HG03571 (cell line): ENCODE results near the gene VPS52.

Source experiments
- ATAC-seq: cut with Tn5 transposase; IDR thresholded peaks from one replicate; pipeline ENCODE4 v1.9.1; 2021; ENCODE audit not compliant: unreplicated experiment

The VPS52 gene

DNA sequence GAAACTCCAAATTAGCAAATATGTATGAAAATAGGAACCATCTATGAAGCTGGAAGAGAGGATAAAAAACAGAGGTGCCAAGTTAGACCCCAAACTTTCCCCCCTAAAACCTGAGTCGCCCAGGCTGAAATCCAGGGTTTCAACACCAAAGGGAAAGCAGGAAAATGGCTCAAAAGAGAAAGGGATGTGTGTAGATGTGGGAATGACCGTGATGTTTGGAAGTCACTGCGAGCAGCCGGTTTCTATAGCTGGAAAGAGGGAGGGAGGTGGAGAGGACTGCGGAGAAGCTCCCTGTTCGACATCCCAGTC lies 58.9 kb downstream of the VPS52 start:
- no peak for ATAC-seq

DNA sequence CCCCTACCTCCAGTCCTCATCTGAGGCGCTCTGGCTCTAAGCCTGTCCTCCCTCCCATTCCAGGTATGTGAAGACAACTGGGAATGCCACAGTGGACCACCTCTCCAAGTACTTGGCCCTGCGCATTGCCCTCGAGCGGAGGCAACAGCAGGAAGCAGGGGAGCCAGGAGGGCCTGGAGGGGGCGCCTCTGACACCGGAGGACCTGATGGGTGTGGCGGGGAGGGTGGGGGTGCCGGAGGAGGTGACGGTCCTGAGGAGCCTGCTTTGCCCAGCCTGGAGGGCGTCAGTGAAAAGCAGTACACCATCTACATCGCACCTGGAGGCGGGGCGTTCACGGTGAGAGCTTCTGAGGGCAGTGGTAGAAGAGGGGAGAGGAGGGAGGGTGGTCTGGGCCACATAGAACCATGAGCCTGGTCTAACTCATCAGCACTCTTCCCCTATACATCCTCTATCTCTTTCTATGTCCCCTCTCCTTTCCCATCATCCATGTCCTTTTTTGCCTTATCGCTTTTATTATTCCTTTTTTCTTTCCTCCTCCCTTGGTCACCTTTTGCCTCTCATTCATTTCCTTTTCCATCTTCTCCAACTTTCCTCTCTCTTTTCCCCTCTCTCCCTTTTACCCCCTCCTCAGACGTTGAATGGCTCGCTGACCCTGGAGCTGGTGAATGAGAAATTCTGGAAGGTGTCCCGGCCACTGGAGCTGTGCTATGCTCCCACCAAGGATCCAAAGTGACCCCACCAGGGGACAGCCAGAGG lies 59.8 kb downstream of the VPS52 start:
- no peak for ATAC-seq

DNA sequence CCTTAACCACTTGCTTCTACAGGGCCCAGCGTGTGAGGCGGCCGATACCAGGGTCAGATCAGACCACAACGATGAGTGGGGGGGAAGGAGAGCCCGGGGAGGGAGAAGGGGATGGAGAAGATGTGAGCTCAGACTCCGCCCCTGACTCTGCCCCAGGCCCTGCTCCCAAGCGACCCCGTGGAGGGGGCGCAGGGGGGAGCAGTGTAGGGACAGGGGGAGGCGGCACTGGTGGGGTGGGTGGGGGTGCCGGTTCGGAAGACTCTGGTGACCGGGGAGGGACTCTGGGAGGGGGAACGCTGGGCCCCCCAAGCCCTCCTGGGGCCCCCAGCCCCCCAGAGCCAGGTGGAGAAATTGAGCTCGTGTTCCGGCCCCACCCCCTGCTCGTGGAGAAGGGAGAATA lies 60.5 kb downstream of the VPS52 start:
- ATAC-seq: no peak

DNA sequence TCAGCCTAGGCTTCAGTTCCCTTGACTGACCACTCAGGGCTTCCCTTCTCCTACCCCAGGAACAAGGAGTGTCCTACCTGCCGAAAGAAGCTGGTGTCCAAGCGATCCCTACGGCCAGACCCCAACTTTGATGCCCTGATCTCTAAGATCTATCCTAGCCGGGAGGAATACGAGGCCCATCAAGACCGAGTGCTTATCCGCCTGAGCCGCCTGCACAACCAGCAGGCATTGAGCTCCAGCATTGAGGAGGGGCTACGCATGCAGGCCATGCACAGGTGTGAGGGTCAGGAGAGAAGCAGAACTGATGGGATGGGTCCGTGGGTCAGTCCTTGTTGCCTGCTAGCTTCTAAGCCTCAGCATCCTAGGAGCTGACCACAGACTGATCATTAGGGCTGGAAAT lies 61.8 kb downstream of the VPS52 start:
- no peak for ATAC-seq

DNA sequence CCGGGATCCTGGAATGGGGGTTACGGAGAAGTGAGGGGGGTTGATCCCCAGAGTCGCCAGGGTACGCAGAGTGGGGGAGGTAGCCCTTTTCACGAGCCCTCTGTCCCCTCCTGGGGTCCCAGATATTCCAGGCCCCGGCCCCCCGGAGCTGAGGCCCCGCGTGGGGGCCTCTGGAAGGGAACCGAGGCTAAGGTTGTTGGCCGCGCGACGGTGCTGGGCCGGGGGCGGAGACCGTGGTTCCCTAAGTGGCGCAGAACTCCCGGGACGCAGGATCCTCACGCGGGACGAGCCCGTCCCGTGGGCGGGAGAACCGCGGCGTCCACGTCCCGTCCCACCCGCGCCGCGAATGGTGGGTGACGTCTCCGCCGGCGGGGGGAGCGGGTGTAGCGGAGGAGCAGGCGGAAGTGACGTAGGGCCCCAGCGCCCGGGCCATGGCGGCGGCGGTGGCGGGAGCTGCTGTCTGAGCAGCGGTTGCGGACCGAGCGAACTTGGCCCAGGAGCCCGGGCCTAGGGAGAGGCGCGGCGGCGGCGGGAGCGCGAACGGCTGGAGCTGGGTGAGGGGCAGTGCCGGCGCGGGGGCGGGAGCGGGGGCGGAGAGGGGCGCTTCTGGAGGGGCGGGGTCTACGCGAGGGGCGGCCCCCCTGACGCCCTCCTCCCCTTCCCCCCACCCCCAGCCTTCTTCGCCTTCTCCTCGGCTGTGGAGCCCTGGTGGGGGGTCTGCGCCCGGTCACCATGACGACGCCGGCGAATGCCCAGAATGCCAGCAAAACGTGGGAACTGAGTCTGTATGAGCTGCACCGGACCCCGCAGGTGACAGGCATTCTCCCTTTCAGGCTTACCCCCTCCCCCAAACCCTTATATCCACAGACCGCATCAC lies 63.3 kb downstream of the VPS52 start, which contains the start of gene RING1:
RING1 (plus strand) TSS at position 410 of the 877 bp plus-strand sequence; CDS start at position 733, 323 bp downstream.
- ATAC-seq: no peak

DNA sequence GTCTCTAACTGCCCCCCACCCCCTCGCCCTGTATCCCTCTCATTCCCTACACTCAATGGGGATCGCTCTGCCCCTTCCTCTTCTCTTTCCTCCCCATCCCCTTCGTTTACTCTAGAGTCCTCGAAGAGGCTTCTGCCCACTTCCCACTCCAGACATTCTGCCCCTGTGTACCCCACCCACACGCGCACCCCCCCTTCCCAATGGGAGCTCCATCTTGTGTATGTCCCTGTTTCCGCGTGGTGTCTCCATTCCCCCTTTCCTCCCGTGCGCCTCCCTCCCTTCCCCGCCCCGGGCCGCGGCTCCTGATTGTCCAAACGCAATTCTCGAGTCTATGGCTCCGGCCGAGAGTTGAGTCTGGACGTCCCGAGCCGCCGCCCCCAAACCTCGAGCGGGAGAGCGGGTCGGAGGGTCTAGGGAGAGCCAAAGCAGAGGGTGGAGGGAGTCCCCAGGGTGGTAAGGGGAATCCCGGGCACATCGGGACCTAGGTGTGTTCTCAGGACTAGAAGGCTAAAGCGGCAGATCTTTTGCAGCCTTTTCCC lies 64.1 kb downstream of the VPS52 start:
- ATAC-seq: no peak

DNA sequence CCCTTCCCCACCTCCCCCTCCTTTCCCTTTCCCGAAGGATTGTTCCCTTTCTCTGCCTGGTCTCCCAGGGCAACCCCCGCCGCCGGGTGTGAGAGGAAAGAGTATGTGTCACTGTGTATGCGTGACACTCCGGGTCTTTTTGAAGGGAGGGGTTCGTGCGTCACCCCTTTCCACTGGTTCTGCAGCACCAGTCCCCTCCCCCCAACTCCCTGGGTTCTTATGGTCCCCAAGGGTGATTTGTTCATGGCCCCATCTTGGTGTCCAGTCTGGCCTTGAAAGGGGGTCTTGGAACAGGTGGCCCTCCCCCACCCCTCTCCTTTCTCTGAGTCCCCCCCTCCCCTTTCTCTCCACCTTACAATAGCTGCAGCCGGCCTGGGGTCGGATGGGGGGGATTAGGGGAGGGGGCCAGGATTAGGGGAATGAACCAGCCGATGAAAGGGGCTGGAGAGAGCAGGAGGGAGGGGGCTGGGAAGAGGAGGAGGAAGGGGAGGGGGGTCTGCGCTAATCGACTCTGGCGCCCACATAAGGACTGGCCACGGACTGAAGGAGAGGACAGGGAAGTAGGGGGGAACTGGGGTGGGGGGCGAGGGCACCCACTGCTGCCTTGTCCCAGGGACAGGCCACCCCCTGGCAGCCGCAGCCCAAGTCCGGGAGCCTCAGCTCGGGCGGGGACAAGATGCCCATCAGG lies 64.7 kb downstream of the VPS52 start:
- ATAC-seq: no peak

DNA sequence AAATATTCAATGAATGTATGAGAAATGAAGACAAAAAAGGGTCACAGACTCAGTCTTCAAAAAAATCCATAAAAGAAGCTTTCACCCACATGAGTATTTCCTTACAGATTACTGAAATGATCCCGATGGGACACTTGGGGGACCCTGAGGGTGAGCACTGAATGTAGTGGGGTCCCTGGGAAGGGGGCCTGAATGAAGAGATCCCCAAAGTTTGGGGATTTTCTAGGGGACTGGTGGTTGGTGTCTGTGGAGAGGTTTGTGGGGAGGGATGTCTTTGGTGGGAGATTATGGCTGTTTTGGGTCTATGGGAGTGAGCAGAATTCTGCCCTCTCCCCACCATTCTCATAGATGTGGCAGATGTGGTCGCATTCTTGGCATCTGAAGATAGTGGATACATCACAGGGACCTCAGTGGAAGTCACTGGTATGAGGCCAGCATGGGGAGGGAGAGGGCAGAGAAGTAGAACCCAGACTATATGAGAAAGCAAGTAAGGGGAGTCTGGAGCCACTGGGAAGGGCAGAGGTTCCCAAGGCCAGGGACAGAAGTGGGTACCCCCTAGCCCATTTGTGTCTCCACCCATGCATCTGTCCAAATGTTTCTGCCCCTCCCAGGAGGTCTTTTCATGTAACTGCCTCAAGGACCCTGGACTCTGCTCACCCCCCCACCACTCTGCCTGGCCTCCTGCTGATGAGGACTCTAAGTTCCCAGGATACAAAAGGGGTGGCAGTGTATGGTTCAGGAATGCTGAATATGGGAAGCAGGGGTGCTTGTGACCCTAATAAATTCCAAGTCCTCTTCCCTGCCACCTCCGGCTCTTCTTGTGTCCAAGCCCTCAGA lies 65.4 kb downstream of the VPS52 start:
- no peak for ATAC-seq

DNA sequence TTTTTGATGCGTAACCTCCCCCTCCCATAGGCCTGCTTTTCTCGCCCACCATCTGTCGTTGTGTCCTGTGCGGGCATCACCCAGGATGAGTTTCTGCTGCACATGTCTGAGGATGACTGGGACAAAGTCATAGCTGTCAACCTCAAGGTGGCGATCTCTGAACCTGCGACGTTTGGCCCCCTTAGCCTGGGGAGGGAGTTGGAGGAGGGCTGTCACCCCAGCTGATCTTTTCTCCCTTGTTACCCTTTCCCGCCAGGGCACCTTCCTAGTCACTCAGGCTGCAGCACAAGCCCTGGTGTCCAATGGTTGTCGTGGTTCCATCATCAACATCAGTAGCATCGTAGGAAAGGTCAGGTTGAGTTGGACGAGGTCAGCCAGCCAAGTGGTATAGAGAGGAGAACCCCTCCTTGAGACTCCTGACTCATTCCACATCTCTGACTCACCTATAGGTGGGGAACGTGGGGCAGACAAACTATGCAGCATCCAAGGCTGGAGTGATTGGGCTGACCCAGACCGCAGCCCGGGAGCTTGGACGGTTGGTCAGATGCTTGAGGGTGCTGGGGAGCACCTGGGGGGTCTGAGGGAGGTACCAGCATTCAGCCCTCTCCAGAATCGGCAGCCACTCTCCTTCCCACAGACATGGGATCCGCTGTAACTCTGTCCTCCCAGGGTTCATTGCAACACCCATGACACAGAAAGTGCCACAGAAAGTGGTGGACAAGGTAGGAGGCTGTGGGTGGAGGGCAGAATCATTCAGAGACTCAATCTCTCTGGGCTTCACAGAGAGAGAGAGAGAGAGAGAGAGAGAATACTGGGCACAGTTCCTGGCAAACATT lies 66.3 kb downstream of the VPS52 start:
- ATAC-seq: no peak

DNA sequence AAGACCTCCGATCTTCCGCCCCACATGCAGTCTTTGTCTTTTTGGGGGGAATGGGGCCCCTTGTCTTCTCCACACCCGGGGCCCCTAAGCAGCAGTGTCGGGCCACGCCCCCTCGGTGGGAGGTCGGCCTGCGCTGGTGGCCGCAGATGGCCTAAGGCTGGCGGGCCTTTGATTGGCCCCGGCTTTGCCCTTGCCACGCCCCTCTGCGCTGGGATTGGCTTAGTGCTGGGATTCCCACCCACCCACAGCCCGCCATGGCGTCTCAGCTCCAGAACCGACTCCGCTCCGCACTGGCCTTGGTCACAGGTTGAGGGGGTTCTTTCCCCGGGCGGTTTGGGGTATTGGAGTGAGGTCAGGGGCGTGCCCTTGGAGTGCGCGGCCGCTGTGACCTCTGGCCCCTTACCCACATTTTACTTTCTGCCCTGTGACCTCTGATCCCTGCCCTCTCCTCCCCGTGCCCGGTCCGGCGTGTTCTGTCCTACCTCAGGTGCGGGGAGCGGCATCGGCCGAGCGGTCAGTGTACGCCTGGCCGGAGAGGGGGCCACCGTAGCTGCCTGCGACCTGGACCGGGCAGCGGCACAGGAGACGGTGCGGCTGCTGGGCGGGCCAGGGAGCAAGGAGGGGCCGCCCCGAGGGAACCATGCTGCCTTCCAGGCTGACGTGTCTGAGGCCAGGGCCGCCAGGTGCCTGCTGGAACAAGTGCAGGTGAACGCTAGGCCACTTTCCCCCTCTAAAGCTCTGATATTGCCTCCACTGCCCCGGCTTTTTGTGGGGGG lies 67.1 kb downstream of the VPS52 start, which contains the start of gene HSD17B8:
HSD17B8 (plus strand) TSS at position 241 of the 776 bp plus-strand sequence; CDS start at position 255, 14 bp downstream.
- peak; percentile 39 for ATAC-seq

DNA sequence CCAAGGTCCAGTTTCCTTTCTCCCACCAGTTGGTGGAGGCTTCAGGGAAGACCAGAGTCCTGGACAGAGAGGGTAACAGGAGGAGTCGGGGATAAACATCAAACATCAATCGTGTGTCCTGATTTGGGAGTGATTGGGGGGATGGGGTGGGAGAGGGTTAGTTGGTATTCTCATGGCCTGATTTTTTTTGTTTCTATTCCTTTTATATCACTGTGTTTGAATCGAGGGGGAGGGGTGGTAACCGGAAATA lies 67.6 kb downstream of the VPS52 start:
- no peak for ATAC-seq

DNA sequence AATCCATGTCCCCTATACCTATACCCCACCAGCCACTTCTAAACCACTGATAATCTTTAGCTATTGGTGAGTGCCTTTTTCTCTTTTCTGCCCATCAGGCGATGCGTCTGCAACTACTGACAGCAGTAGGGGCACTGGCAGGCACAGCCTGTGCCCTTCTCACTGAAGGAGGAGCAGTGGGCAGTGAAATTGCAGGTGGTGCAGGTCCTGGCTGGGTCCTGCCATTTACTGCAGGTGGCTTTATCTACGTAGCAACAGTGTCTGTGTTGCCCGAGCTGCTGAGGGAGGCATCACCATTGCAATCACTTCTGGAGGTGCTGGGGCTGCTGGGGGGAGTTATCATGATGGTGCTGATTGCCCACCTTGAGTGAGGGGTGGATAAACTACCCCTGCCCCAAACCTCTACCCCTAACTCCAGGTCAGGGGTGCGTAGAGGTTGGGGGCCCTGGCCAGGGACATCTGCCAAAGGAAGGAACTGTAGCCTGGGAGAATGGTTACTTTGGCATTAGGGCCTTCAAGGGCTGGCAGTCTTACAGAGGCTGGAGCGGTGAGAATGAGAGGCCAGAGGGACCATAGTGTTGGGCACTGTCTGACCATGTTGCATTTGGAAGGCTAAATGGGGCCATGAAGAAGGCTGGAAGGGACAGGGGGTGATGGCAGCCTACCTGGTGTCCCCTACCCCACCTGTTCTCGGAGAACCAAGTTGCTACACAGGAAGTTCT lies 68.1 kb downstream of the VPS52 start:
- no peak for ATAC-seq

DNA sequence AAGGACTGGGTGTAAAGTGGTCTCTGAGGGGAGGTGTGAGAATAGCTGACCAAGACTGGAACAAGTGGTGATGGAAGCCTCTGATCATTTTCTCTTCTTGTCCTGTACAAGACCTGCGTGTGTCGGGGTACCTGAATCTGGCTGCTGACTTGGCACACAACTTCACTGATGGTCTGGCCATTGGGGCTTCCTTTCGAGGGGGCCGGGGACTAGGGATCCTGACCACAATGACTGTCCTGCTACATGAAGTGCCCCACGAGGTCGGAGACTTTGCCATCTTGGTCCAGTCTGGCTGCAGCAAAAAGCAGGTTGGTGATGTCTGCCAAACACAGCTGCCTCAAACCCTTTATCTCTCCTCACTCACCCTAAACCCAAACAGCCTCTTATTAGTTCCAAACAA lies 68.9 kb downstream of the VPS52 start:
- no peak for ATAC-seq

DNA sequence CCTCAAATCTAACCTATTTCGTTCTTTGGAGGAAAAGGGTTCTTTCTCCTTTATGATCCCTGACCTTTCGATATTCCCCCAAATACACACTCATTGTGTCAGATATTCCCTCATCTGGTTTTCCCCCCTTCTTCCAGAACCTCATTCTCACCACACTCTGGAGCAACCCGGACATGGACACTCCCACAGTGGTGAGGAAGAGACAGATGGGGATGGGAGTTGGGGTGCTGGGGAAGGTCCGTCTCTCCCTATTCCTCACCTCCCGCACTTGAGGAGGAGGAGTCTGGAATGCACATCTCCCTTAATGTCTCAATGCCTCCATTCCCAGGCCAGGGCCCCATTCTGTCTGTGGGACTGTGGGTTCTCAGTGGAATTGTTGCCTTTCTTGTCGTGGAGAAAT lies 69.7 kb downstream of the VPS52 start:
- ATAC-seq: no peak

DNA sequence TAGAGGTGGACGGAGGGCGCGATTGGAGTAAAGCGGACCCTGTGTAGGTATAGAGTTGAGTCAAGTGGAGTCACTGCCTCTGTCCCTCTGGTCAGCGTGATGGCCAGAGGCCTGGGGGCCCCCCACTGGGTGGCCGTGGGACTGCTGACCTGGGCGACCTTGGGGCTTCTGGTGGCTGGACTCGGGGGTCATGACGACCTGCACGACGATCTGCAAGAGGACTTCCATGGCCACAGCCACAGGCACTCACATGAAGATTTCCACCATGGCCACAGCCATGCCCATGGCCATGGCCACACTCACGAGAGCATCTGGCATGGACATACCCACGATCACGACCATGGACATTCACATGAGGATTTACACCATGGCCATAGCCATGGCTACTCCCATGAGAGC lies 70.5 kb downstream of the VPS52 start:
- no peak for ATAC-seq
